H1 (cell line): Measurements from ENCODE around the gene SOS1. TPM values are rescaled to one million over a fixed set of nuclear protein-coding genes. Genes with fewer than 3 reads are reported as not detected.

Experiments used
- CTCF ChIA-PET: fragments of 300-600 bp; sonication (Branson Sonifier 250); formaldehyde crosslinking; loops from one replicate; lab custom pipeline; 2021; ENCODE audit not compliant: partially characterized antibody; lab: Charles Lee
- POLR2A ChIA-PET: fragments of 300-600 bp; sonication (Branson Sonifier 250); formaldehyde crosslinking; loops from one replicate; lab custom pipeline; 2021; ENCODE audit warnings: inconsistent platforms; ENCODE audit not compliant: partially characterized antibody; lab: Charles Lee
- DNase-seq, 2 experiments: peaks; one replicate each; pipeline versions ENCODE4 v3.0.0 to v3.0.0-alpha.2; 2010 to 2022; ENCODE audit warnings: low spot score in 2 of 2, low read depth in 1 of 2, mixed read lengths in 1 of 2
- FAIRE-seq: peaks from 2 replicates; lab custom pipeline; 2011; peaks lifted over from hg19 to GRCh38; lab: Jason Lieb, UNC
- H2AFZ ChIP-seq: 2 replicates; pipeline ENCODE4 v1.8.1; 2012; ENCODE audit warnings: low read length, inconsistent platforms
- H2AK5ac ChIP-seq: 2 replicates; pipeline ENCODE4 v1.6.1; 2013; ENCODE audit warnings: low read depth, low read length
- H2BK120ac ChIP-seq: replicated peaks from 2 replicates; pipeline ENCODE3; 2013; ENCODE audit warnings: low read depth, low read length, inconsistent platforms
- H2BK12ac ChIP-seq: 2 replicates; pipeline ENCODE4 v1.6.1; 2013; ENCODE audit warnings: low read depth, low read length
- H2BK15ac ChIP-seq: 2 replicates; pipeline ENCODE4 v1.6.1; 2013; ENCODE audit warnings: low read length
- H2BK20ac ChIP-seq: 2 replicates; pipeline ENCODE4 v1.6.1; 2013; ENCODE audit warnings: low read length
- H2BK5ac ChIP-seq: 2 replicates; pipeline ENCODE4 v1.6.1; 2013; ENCODE audit warnings: low read depth, low read length
- H3K14ac ChIP-seq: 2 replicates; pipeline ENCODE4 v1.6.1; 2013; ENCODE audit warnings: inconsistent platforms; ENCODE audit not compliant: insufficient read length
- H3K18ac ChIP-seq: 2 replicates; pipeline ENCODE4 v1.6.1; 2013; ENCODE audit warnings: low read length; ENCODE audit errors: extremely low read depth
- H3K23ac ChIP-seq: 2 replicates; pipeline ENCODE4 v1.6.1; 2013; ENCODE audit warnings: inconsistent platforms; ENCODE audit not compliant: insufficient read length
- H3K23me2 ChIP-seq: 2 replicates; pipeline ENCODE4 v1.6.1; 2013; ENCODE audit warnings: low read depth, low read length
- H3K27ac ChIP-seq: 2 replicates; pipeline ENCODE4 v1.6.1; 2011; ENCODE audit warnings: low read depth, low read length, inconsistent platforms
- H3K27me3 ChIP-seq, 4 experiments: replicated peaks in 1 of 4; 1 replicate in 1 of 4; 2 replicates in 3 of 4; pipeline versions ENCODE4 v1.6.1 to v1.8.1; 2011 to 2013; ENCODE audit warnings: low read length in 3 of 4, mild to moderate bottlenecking in 3 of 4, inconsistent platforms in 2 of 4, mixed read lengths in 2 of 4, moderate library complexity in 1 of 4; ENCODE audit not compliant: control insufficient read depth in 3 of 4, insufficient read depth in 3 of 4; ENCODE audit errors: extremely low read depth in 1 of 4
- H3K36me3 ChIP-seq, 4 experiments: 2 replicates each; pipeline versions ENCODE4 v1.6.1 to v1.8.1; 2011 to 2013; ENCODE audit warnings: mild to moderate bottlenecking in 4 of 4, low read length in 3 of 4, moderate library complexity in 2 of 4, control low read depth in 1 of 4, inconsistent platforms in 1 of 4; ENCODE audit not compliant: insufficient read depth in 4 of 4, control insufficient read depth in 2 of 4
- H3K4ac ChIP-seq: replicated peaks from 2 replicates; pipeline ENCODE3; 2013; ENCODE audit warnings: low read length, low read depth, mixed read lengths, inconsistent platforms; ENCODE audit not compliant: insufficient read length
- H3K4me1 ChIP-seq, 4 experiments: replicated peaks in 1 of 4; 1 replicate in 1 of 4; 2 replicates in 3 of 4; pipeline versions ENCODE4 v1.6.1 to v1.8.1; 2011 to 2013; ENCODE audit warnings: low read length in 3 of 4, inconsistent platforms in 2 of 4, mixed read lengths in 1 of 4; ENCODE audit not compliant: insufficient read depth in 4 of 4, control insufficient read depth in 3 of 4
- H3K4me2 ChIP-seq, 2 experiments: 2 replicates each; pipeline versions ENCODE4 v1.6.1 to v1.8.1; 2011 to 2013; ENCODE audit warnings: low read depth in 2 of 2, low read length in 2 of 2, control low read depth in 1 of 2, inconsistent platforms in 1 of 2, mild to moderate bottlenecking in 1 of 2; ENCODE audit not compliant: insufficient read depth in 1 of 2
- H3K4me3 ChIP-seq, 4 experiments: fragments of 200-600, 300-600 bp in 1 of 4; sonication (generic), shearing (Covaris generic), sonication (Bioruptor Twin) in 1 of 4; 2 replicates each; pipeline versions ENCODE4 v1.5.1 to v1.8.1; 2011 to 2016; ENCODE audit warnings: low read length in 4 of 4, low read depth in 3 of 4, control low read depth in 2 of 4, inconsistent platforms in 2 of 4, mild to moderate bottlenecking in 2 of 4, mixed read lengths in 1 of 4, moderate library complexity in 1 of 4; ENCODE audit not compliant: insufficient read depth in 2 of 4; ENCODE audit errors: extremely low read depth in 1 of 4
- H3K56ac ChIP-seq: replicated peaks from 2 replicates; pipeline ENCODE3; 2013; ENCODE audit warnings: low read depth, mild to moderate bottlenecking, mixed read lengths, low read length, inconsistent platforms; ENCODE audit not compliant: insufficient read length
- H3K79me1 ChIP-seq: 2 replicates; pipeline ENCODE4 v1.6.1; 2013; ENCODE audit warnings: low read depth, low read length, control low read depth
- H3K79me2 ChIP-seq, 2 experiments: 2 replicates each; pipeline versions ENCODE4 v1.6.1 to v1.8.1; 2012 to 2013; ENCODE audit warnings: low read length in 2 of 2, mild to moderate bottlenecking in 2 of 2, inconsistent platforms in 1 of 2; ENCODE audit not compliant: insufficient read depth in 2 of 2, control insufficient read depth in 1 of 2
- H3K9ac ChIP-seq, 4 experiments: replicated peaks in 1 of 4; 1 replicate in 1 of 4; 2 replicates in 3 of 4; pipeline versions ENCODE4 v1.6.1 to v1.8.1; 2011 to 2013; ENCODE audit warnings: low read depth in 3 of 4, low read length in 3 of 4, control low read depth in 2 of 4, mild to moderate bottlenecking in 2 of 4, moderate library complexity in 2 of 4, inconsistent platforms in 1 of 4; ENCODE audit errors: extremely low read depth in 1 of 4
- H3K9me3 ChIP-seq, 2 experiments: 2 replicates each; pipeline versions ENCODE4 v1.6.1 to v1.8.1; 2012 to 2013; ENCODE audit warnings: mild to moderate bottlenecking in 2 of 2, moderate library complexity in 2 of 2, control low read depth in 1 of 2, inconsistent platforms in 1 of 2, low read depth in 1 of 2, low read length in 1 of 2, mixed read lengths in 1 of 2; ENCODE audit not compliant: insufficient read depth in 2 of 2
- H4K20me1 ChIP-seq, 2 experiments: replicated peaks in 1 of 2; 2 replicates each; pipeline versions ENCODE3 to v1.8.1; 2011 to 2013; ENCODE audit warnings: inconsistent platforms in 2 of 2, low read length in 2 of 2, mild to moderate bottlenecking in 1 of 2; ENCODE audit not compliant: insufficient read depth in 2 of 2, control insufficient read depth in 1 of 2
- H4K5ac ChIP-seq: 2 replicates; pipeline ENCODE4 v1.6.1; 2013; ENCODE audit warnings: low read length, low read depth, mixed read lengths, inconsistent platforms; ENCODE audit not compliant: insufficient read length
- H4K8ac ChIP-seq: 2 replicates; pipeline ENCODE4 v1.8.0; 2013; ENCODE audit warnings: mild to moderate bottlenecking, moderate library complexity, low read length, inconsistent platforms; ENCODE audit not compliant: insufficient read depth; ENCODE audit errors: extremely low read depth
- H4K91ac ChIP-seq: replicated peaks from 2 replicates; pipeline ENCODE3; 2013; ENCODE audit warnings: low read length, mixed read lengths, inconsistent platforms; ENCODE audit not compliant: insufficient read length
- CBX8 ChIP-seq: fragments of 300-800, 300-1000 bp; sonication (generic); IDR thresholded peaks from 2 replicates; pipeline ENCODE4 v1.7.1; 2016; ENCODE audit warnings: low read depth, low read length, borderline replicate concordance
- CHD1 ChIP-seq: IDR thresholded peaks from 2 replicates; pipeline ENCODE4 v1.6.1; 2012; ENCODE audit warnings: low read depth, low read length, improper control_type of control experiment
- E2F6 ChIP-seq: IDR thresholded peaks from 2 replicates; pipeline ENCODE4 v1.6.1; 2012; ENCODE audit warnings: inconsistent platforms
- JUN ChIP-seq: IDR thresholded peaks from 2 replicates; pipeline ENCODE4 v1.6.1; 2011; ENCODE audit warnings: low read depth, mild to moderate bottlenecking, improper control_type of control experiment, low read length
- JUND ChIP-seq: IDR thresholded peaks from 2 replicates; pipeline ENCODE4 v1.6.1; 2011; ENCODE audit warnings: mild to moderate bottlenecking, improper control_type of control experiment, low read length
- KDM4A ChIP-seq: IDR thresholded peaks from one replicate; pipeline ENCODE4 v1.7.1; 2012; ENCODE audit warnings: low read depth, mild to moderate bottlenecking, moderate library complexity, low read length, inconsistent platforms; ENCODE audit not compliant: severe bottlenecking
- MAX ChIP-seq: IDR thresholded peaks from 2 replicates; pipeline ENCODE4 v1.6.1; 2012; ENCODE audit warnings: inconsistent platforms
- NRF1 ChIP-seq: IDR thresholded peaks from 2 replicates; pipeline ENCODE4 v1.6.1; 2011; ENCODE audit warnings: mild to moderate bottlenecking, low read depth, low read length, improper control_type of control experiment
- PHF8 ChIP-seq: fragments of 200-600 bp; sonication (generic); conservative IDR thresholded peaks from 2 replicates; pipeline ENCODE4 v1.7.1; 2012; ENCODE audit warnings: low read depth, mild to moderate bottlenecking, inconsistent platforms, low read length, moderate library complexity
- RFX5 ChIP-seq: IDR thresholded peaks from 2 replicates; pipeline ENCODE4 v1.6.1; 2011; ENCODE audit warnings: low read depth, low read length, improper control_type of control experiment, borderline replicate concordance
- RNF2 ChIP-seq: fragments of 200-900, 300-1000 bp; sonication (generic); IDR thresholded peaks from 2 replicates; pipeline ENCODE4 v1.7.1; 2016; ENCODE audit warnings: borderline replicate concordance, low read depth, mild to moderate bottlenecking, antibody characterized with exemption, low read length; ENCODE audit not compliant: poor library complexity, severe bottlenecking; ENCODE audit errors: missing control alignments
- SIN3A ChIP-seq, 2 experiments: IDR thresholded peaks in 1 of 2; conservative IDR thresholded peaks in 1 of 2; 2 replicates each; pipeline ENCODE4 v1.6.1; 2011 to 2012; ENCODE audit warnings: low read length in 2 of 2, improper control_type of control experiment in 1 of 2, low read depth in 1 of 2, mild to moderate bottlenecking in 1 of 2
- WGBS, 2 experiments: shearing (Covaris generic) in 1 of 2; methylation state at CpG; one replicate each; pipeline versions ENCODE4 v1.1.6 to v1.1.7; 2013 to 2015; ENCODE audit warnings: low lambda C conversion rate in 2 of 2, mixed read lengths in 2 of 2, inconsistent platforms in 1 of 2, low coverage in 1 of 2, missing lambda C conversion rate in 1 of 2; ENCODE audit not compliant: insufficient replicate concordance in 2 of 2, insufficient coverage in 1 of 2, insufficient read length in 1 of 2; ENCODE audit errors: extremely low coverage in 1 of 2, missing lambda C conversion rate in 1 of 2; 5-methylcytosine and 5-hydroxymethylcytosine counted together
- polyA plus RNA-seq, 7 experiments: library from polyadenylated mRNA; depleted of rRNA in 3 of 7; stranded (reverse) in 5 of 7; unstranded in 2 of 7; fragments of >200 nt in 5 of 7; fragments of 200-250 nt in 2 of 7; gene quantifications; 1 replicate in 5 of 7; 2 replicates in 1 of 7; 4 replicates in 1 of 7; pipeline versions ENCODE4 v1.2.1 to v1.2.3, GENCODE V29; 2011 to 2013; ENCODE audit warnings: missing spikeins in 2 of 7, mixed read lengths in 2 of 7
- total RNA-seq: library from RNA; stranded (reverse); fragmentation: NEBNext Ultra II Directional; extraction: Animal tissue kit (Norgen Biotek cat#: 25700); gene quantifications from 2 replicates; pipeline ENCODE4 v1.2.1, GENCODE V29; 2021

Gene SOS1
- total and polyA plus RNA-seq, 2 of the 8 experiments (the other 6 are each of a cell fraction or from before 2014, with no cell fraction given), result 25.7 to 27.0 TPM

GRCh38 chr2:38948995-38949394 lies 171.9 kb downstream of the SOS1 start:
- Histone ChIP-seq H2BK120ac (no peak overlapping the region), H4K5ac (no peak overlapping the region), H3K14ac (no peak overlapping the region), H3K9ac (no peak overlapping the region), H3K4ac (no peak overlapping the region), H3K4me2 (no peak overlapping the region), H3K9me3 (no peaks in the 10 kb centered on the region), H2BK12ac (no peak overlapping the region), H3K23ac (no peak overlapping the region), H3K23me2 (no peaks in the 10 kb centered on the region; the same call in 1 of the 2 replicates), H3K4me1 (no peaks in the 10 kb centered on the region), H2AK5ac (no peak overlapping the region), H3K27me3 (no peaks in the 10 kb centered on the region), H3K18ac (no peak overlapping the region), H3K27ac (no peak overlapping the region), H3K4me3 (no peak overlapping the region), H3K79me1 (no peaks in the 10 kb centered on the region), H4K20me1 (no peaks in the 10 kb centered on the region), H4K91ac (no peak overlapping the region), H2BK20ac (no peak overlapping the region), H3K36me3 (no peaks in the 10 kb centered on the region), H2BK15ac (no peak overlapping the region), H3K79me2 (no peaks in the 10 kb centered on the region), H2AFZ (peak overlapping the region; percentile 3; the same call in 1 of the 2 replicates), H4K8ac (no peak overlapping the region), H2BK5ac (no peak overlapping the region), H3K56ac (no peak overlapping the region)
- ChIA-PET CTCF (interaction anchor here (0.9 to 6.2 kb wide), 9 partner anchors 10 to 279 kb away, joined by 4 to 64 read pairs (median 9); no protein-coding TSS in a partner anchor), POLR2A (no interaction called here)
- no peak for FAIRE-seq
- WGBS, 2 experiments, result 85% methylated on average over 4 of the region's 4 CpGs; no CpG with 5 or more reads in 1 of the 2 experiments
- TF ChIP-seq JUN (no peak), KDM4A (no peak), RNF2 (no peak), E2F6 (no peak), CHD1 (no peak), CBX8 (no peak), PHF8 (no peak), SIN3A (conservative IDR thresholded peaks at IDR 0.05 in 1 of 2, IDR thresholded peaks at IDR 0.05 in 1 of 2; ENCODE audit: low read depth in 1 of 2, low read length in 2 of 2) (no peak), JUND (no peak), NRF1 (no peak), MAX (no peak), RFX5 (no peak)
- no peak for DNase-seq
